Uterus (tissue), 2 donors: Measurements from ENCODE around the gene MUC5B.

Source experiments
- CTCF ChIP-seq, 4 experiments: fragments of 200-600 bp in 2 of 4; fragments of 450-650 bp in 2 of 4; sonication (generic) in 2 of 4; IDR thresholded peaks; one replicate each; pipeline ENCODE4 v1.5.1; 2016 to 2019; ENCODE audit warnings: antibody characterized with exemption in 4 of 4, mild to moderate bottlenecking in 2 of 4, moderate library complexity in 1 of 4
- POLR2A ChIP-seq, 2 donors: fragments of 450-650 bp; IDR thresholded peaks; one replicate each; pipeline ENCODE4 v1.6.1; 2016; ENCODE audit warnings: antibody characterized with exemption in 2 of 2, mild to moderate bottlenecking in 1 of 2, moderate library complexity in 1 of 2

DNA sequence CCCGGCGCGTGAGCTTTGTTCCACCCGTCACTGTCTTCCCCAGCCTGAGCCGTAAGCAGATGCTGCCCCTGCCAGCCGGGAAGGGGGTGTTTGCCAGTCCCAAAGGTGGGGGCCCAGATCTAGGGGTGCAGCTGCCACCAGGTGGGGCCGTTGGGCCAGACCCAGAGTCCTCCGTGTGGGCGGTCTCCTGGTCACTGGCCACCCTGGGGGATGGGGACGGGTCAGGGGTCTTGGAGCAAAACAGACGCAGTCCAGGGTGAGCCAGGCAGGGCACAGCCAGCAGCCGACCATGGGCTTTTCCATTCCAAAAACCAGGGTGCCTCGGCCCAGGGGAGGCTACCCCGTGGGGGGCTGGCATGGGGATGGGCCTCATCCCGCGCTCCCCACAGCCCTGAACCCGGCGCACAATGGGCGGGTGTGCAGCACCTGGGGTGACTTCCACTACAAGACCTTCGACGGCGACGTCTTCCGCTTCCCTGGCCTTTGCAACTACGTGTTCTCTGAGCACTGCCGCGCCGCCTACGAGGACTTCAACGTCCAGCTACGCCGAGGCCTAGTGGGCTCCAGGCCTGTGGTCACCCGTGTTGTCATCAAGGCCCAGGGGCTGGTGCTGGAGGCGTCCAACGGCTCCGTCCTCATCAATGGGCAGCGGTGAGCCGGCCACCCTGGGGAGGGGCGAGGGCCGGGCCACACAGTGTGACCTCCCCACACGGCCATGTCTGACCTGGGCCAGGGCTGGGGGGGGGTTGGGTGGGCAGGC lies 3.5 kb downstream of the MUC5B start:
- no peak for TF ChIP-seq CTCF (IDR thresholded peaks at IDR 0.05)
- TF ChIP-seq POLR2A (IDR thresholded peaks at IDR 0.05), result no peak
